Heart left ventricle (tissue), 13 donors: ENCODE results near the gene JMY.

Experiments used
- CTCF ChIP-seq, 12 donors: fragments of 200-600 bp; sonication (generic) in 4 of 12; IDR thresholded peaks; one replicate each; pipeline versions ENCODE4 v1.5.0 to v1.8.0; 2018 to 2022; ENCODE audit warnings: antibody characterized with exemption in 12 of 12, mild to moderate bottlenecking in 5 of 12
- POLR2A ChIP-seq, 2 donors: fragments of 450-650 bp; IDR thresholded peaks; one replicate each; pipeline ENCODE4 v1.6.1; 2017; ENCODE audit warnings: antibody characterized with exemption in 2 of 2, mild to moderate bottlenecking in 2 of 2, moderate library complexity in 2 of 2
- donor health status: ischemic (EF 13 %, LVEDD 7.1; RV severe dilation, severe dysfunction).
- donor health status: DM: no; HTN: yes; CAD: no.
- donor health status: DM: no; HTN: no; CAD: no.
- donor health status: ischemic (EF 25% LVEDD 6.9; RV normal size, moderate dysfunction).
- donor health status: ischemic (EF 25% LVEDD 5.7; RV mildly dilated, moderate dysfunction).
- donor health status: ischemic (EF 35%, LVEDD 5.7; RV mildly dilated, moderate dysfunction).
- donor health status: nonischemic (EF 11% LVEDD 7.7; RV severe dilation, severe dysfunction).
- donor health status: DM: yes; HTN: yes; CAD: no.
- donor health status: PGD.
- donor health status: ischemic (EF 29% LVEDD 5.4; RV normal size, mild dysfunction).
- donor health status: nonischemic (EF 23%, LVEDD 6.1; RV moderate dilation, normal function).

- no peak for TF ChIP-seq POLR2A (IDR thresholded peaks at IDR 0.05)
- no peak for TF ChIP-seq CTCF (IDR thresholded peaks at IDR 0.05)
These were observed 23.9 kb downstream of the JMY start for GRCh38 chr5:79259810-79260209.
